Neural cell (in vitro differentiated cells): ENCODE measurements around the gene OR10J1.

Experiments used
- CTCF ChIP-seq: fragments of 450-650 bp; IDR thresholded peaks from 2 replicates; pipeline ENCODE4 v1.5.1; 2014; ENCODE audit warnings: antibody characterized with exemption, mild to moderate bottlenecking, moderate library complexity; ENCODE audit not compliant: poor library complexity, severe bottlenecking
- EP300 ChIP-seq: fragments of 450-650 bp; conservative IDR thresholded peaks from 2 replicates; pipeline ENCODE4 v1.6.1; 2014; ENCODE audit warnings: antibody characterized with exemption, mild to moderate bottlenecking, moderate library complexity; ENCODE audit not compliant: poor library complexity, severe bottlenecking
- EZH2 ChIP-seq: fragments of 200-600, 300-800 bp; shearing (Covaris generic), sonication (generic); IDR thresholded peaks from 2 replicates; pipeline ENCODE4 v1.6.1; 2014; ENCODE audit warnings: antibody characterized with exemption, low read length, borderline replicate concordance, mild to moderate bottlenecking; ENCODE audit not compliant: insufficient read depth, poor library complexity, severe bottlenecking
- MXI1 ChIP-seq: fragments of 450-650 bp; conservative IDR thresholded peaks from 2 replicates; pipeline ENCODE4 v1.6.1; 2014; ENCODE audit warnings: antibody characterized with exemption, mild to moderate bottlenecking; ENCODE audit not compliant: poor library complexity, severe bottlenecking
- POLR2AphosphoS5 ChIP-seq: IDR thresholded peaks from 2 replicates; pipeline ENCODE4 v1.6.1; 2012
- RAD21 ChIP-seq: fragments of 450-650 bp; conservative IDR thresholded peaks from 2 replicates; pipeline ENCODE4 v1.6.1; 2014; ENCODE audit warnings: antibody characterized with exemption, mild to moderate bottlenecking, moderate library complexity
- REST ChIP-seq: IDR thresholded peaks from 2 replicates; pipeline ENCODE4 v1.6.1; 2012; ENCODE audit warnings: borderline replicate concordance
- TAF1 ChIP-seq: IDR thresholded peaks from 2 replicates; pipeline ENCODE4 v1.6.1; 2012; ENCODE audit warnings: low read depth

DNA sequence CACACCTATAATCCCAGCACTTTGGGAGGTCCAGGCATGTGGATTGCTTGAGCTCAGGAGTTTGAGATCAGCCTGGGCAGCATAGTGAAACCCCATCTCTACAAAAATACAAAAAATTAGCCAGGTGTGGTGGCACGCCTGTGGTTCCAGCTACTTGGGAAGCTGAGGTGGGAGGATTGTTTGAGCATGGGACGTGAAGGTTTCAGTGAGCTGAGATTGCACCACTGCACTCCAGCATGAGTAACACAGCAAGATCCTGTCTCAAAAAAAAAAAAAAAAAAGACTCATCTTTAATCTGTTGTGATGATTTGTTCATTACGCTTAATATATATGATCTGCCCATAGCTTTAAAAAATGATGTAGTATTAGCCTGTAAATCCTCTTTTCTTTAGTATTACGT, 44.0 kb downstream of the OR10J1 start:
- TF ChIP-seq MXI1 = no peak
- no peak for TF ChIP-seq CTCF
- TF ChIP-seq REST = no peak
- no peak for TF ChIP-seq TAF1
- no peak for TF ChIP-seq EZH2
- no peak for TF ChIP-seq POLR2AphosphoS5
- TF ChIP-seq EP300 = no peak
- no peak for TF ChIP-seq RAD21
